Medulla oblongata (tissue), 1 donor: ENCODE measurements around the gene COPE.
"Not testable (repeated sequence)": the region's sequence is repeated elsewhere in the genome, so short reads cannot be mapped to it uniquely, and the experiment has no call there.

Experiments
- DNase-seq: peaks from one replicate; pipeline ENCODE4 v3.0.0-alpha.2; 2015; ENCODE audit errors: extremely low spot score

The COPE gene

GRCh38 chr19:18919086-18919899 is at the start of gene COPE, which contains the start of gene DDX49:
COPE (minus strand) TSS chr19:18919387; CDS start chr19:18919348, 39 bp downstream.
DDX49 (plus strand) TSS chr19:18919715; CDS start chr19:18919742, 27 bp downstream.
- DNase-seq = peak; percentile 100

DNA sequence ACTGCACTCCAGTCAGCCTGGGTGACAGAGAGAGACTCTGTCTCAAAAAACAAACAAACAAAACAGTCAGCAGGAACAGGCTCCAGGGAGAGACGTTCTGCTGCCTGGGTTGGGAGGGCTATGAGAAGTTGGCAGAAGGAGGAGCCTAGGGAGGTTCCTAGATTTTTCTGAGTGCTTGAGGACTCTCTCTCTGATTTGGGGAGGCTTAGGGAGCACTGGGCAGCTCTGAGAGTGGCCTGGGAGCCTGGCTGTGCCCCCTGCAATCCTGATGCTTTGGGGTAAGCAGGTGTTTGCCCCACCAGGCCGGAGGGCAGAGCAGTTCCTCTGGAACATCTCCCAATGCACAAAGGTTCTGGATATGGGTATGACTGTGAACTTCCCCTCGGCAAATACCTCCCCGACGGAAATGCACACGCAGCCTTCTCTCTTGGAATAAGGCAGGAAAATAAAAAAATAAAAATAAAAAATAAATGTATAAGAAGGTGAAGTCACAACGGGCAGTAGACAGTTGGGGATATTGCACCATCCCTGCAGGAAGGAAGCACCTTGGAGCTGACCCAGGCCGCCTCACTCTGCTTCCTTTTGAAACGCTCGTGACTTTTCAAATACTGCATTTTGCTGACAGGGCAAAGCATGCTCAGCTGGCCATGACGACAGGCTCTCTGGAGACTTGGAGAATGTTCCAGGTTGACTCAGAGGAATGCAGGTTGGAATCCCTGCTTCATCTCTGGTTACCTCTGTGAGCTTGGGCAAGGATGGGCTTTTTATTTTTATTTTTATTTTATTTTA is 48.4 kb upstream of the COPE start:
- DNase-seq = peak; percentile 73

DNA sequence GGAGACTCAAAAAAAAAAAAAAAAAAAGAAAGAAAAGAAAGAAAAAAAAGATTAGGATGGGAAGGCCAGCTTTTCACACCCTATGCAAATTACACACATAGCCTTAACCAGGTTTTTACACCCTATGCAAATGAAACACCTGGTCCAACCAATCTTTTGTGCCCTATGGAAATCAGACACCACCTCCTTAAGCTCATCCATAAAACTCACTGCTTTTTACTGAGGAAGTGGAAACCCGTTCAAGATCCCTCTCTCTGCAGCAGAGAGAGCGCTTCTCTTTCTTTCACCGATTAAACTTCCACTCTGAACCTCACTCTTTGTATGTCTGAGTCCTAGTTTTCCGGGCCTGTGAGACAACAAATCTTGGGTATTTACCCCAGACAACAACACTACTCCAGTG is 47.1 kb upstream of the COPE start:
- DNase-seq = peak; percentile 33

- no peak for DNase-seq
Measured at GRCh38 chr19:18964121-18964520, 44.9 kb upstream of the COPE start.

- no peak for DNase-seq
Measured at GRCh38 chr19:18961767-18962620, 42.8 kb upstream of the COPE start.

DNA sequence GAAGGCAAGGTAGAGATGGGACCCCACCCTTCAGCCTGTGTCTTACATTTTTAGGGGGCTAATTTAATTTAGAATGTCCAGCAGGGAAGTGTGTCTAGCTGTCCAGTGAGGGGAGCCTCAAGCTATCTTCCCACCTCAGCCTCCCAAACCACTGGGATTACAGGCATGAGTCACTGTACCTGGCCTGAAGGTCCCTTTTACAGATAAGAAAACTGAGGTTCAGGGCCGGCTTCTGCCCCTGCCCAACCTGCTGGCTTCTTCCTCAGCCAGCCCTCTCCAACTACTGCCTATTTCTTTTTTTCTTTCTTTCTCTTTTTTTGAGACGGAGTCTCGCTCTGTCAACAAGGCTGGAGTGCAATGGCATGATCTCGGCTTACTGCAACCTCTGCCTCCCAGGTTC is 41.2 kb upstream of the COPE start:
- no peak for DNase-seq

DNA sequence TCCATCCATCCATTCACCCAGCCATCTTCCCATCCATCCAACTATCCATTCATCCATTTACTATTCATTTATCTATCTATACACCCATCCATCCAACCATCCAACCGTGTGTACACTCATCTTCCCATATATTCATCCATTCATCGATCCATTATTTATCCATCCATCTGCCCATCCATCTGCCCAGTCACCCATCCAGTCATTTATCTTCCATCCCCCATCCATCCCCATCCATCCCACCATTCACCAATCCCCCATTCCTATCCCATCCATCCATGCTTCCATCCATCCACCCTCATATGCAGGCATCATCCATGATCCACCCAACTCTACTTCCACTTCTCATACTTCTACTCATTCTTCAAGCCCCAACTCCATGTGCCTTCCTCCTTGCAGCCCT is 35.9 kb upstream of the COPE start:
- no peak for DNase-seq

DNA sequence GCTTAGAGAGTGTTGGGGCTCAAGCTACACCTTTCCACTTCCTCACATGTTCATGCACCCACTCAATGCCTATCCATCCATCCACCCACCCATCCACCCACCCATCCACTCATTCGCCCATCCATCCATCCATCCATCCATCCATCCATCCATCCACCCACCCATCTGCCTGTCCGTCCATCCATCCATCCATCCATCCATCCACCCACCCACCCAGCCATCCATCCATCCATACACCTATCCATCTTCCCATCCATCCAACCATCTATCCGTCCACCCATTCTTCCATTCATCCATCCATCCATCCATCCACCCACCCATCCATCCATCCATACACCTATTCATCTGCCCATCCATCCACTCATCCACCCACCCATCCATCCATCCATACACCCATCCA is 34.9 kb upstream of the COPE start:
- DNase-seq = no peak

DNA sequence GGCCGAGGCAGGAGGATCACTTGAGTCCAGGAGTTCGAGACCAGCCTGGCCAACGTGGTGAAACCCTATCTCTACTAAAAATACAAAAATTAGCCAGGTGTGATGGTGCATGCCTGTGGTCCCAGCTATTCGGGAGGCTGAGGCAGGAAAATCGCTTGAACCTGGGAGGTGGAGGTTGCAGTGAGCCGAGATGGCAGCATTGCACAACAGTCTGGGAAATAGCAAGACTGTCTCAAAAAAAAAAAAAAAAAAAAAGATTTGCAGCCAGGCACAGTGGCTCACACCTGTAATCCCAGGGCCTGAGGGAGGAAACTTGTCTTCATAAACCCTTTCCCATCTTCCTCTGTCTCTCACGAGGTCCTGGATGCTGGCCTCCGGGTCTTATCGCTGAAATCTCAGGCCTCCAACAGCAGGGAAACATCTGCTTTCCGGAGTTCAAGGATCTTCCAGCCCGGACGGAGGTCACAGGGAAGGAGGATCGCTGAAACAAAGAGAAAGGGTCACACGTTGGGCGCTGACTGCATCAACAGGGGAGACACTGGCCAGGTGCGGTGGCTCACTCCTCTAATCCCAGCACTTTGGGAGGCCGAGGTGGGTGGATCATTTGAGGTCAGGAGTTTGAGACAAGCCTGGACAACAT is 33.3 kb upstream of the COPE start:
- DNase-seq = not testable (repeated sequence)

DNA sequence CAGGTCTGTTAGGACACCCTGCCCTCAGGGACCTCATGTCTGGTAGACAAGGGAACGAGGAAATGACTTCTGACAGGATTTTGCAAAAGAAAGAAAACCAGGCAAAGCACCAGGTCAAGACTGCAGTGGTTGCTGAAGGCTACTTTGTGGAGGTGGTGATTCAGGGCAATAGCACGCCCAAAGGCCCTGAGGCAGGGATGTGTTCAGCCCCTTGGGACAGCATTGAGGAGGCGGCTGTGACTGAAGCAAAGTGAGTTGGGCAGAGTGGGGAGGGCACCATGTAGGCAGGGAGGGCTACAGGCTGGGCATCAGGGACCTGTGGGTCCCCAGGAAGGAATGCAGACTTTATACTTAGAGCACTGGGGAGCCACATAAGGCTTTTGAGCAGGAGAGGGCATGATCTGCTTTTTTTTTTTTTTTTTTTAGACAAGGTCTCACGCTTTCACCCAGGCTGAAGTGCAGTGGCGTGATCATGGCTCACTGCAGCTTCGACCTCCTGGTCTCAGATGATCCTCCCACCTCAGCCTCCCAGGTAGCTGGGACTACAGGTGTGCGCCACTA is 32.6 kb upstream of the COPE start:
- DNase-seq = no peak

DNA sequence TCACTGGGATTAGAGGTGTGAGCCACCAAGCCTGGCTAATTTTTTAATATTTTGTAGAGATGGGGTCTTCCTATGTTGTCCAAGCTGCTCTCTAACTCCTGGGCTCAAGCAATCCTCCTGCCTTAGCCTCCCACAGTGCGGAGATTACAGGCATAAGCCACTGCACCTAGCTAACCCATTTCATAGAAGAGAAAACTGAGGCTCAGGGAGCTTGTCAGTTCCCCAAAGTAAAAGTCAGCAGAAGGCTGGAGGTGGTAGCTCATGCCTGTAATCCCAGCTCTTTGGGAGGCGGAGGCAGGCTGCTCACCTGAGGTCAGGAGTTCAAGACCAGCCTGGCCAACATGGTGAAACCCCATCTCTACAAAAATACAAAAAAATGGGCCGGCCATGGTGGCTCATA is 30.7 kb upstream of the COPE start:
- DNase-seq = no peak

- no peak for DNase-seq
Measured at GRCh38 chr19:18948976-18949356, 29.8 kb upstream of the COPE start.

- no peak for DNase-seq
Measured at GRCh38 chr19:18948075-18948975, 29.1 kb upstream of the COPE start.

DNA sequence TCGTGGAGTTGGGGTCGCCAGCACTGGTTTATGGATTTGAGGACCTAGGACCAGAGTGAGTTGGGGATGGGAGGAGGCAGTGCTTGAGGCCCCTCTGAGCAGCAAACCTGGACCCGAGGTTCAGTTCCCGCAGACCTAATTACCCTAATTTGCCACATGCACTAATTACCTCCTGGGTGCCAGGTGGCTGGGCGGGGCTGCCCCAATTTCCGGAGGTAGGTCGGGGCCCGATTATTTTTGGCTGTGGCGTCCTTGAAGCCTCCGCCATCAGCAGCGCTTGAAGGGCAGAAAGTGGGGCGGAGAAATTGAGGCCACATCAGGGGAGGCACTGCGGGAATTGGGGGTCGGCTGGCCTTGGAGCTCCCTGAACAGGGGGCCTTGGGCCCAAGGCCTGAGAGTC is 27.7 kb upstream of the COPE start:
- DNase-seq = no peak

- no peak for DNase-seq
Measured at GRCh38 chr19:18946335-18946734, 27.1 kb upstream of the COPE start.

DNA sequence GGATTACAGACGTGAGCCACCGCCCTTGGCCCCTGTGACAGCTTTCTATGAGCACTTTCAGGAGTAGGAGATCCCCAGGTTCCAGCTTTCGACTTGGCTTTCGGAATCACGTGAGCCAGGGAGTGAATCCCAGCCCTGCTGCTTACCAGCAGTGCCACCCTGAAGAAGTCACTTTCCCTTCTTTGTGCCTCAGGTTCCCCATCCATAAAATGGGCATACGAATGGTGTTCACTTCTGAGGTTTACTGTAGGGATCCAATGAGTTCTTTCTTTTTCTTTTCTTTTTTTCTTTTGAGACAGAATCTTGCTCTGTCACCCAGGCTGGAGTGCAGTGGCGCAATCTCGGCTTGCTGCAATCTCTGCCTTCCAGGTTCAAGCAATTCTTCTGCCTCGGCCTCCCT is 26.1 kb upstream of the COPE start:
- no peak for DNase-seq

GRCh38 chr19:18943465-18943864 is 24.3 kb upstream of the COPE start:
- DNase-seq = peak; percentile 19

- no peak for DNase-seq
Measured at GRCh38 chr19:18942692-18943091, 23.5 kb upstream of the COPE start.

DNA sequence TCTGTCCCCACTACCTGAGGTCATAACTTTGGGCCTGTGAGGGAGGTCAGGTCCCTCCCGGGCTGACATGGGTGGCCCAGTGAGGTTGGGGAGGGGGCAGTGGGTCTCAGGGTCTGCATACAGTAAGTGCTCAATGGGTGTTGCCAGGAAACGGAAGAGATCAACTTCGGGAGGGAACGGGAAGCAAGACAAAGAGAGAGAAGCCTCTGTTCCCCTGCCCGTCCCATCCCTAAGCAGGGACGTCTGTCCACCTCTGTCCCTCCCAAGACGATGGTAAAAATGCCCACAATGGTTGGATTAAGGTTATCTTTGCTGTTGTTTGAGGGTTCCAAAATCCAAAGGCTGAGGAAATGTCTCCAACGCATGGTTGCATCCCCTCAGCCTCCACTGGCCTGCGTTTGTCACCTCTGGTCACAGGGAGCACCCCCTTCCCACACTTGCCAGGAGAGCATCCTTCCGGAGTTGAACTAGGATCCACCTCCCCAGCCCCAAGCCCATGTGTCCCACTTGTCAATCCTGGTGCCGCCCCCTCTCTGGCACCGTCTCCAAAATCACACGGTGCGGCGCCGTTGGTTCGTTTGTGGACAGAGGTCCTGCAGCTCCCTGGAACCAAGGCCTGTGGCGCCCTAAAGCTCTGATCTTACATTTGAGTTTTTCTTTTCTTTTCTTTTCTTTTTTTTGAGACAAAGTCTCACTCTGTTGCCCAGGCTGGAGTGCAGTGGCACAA is 22.6 kb upstream of the COPE start:
- peak; percentile 24 for DNase-seq
